OCI-LY7 (cell line): ENCODE measurements around the gene TBKBP1.

Experiments
- CTCF ChIP-seq: fragments of 200-600 bp; sonication (generic); conservative IDR thresholded peaks from 2 replicates; pipeline ENCODE4 v1.5.1; 2014; ENCODE audit warnings: mild to moderate bottlenecking, antibody characterized with exemption, low read length, moderate library complexity, mixed read lengths
- EZH2phosphoT487 ChIP-seq: fragments of 200-600 bp; sonication (generic); IDR thresholded peaks from 2 replicates; pipeline ENCODE4 v1.6.1; 2018; ENCODE audit warnings: low read depth, borderline replicate concordance, mild to moderate bottlenecking, mixed run types, antibody characterized with exemption, low read length, moderate library complexity, mixed read lengths

- no peak for TF ChIP-seq CTCF
- TF ChIP-seq EZH2phosphoT487, result no peak
Observed at GRCh38 chr17:47727704-47728036, 33.7 kb downstream of the TBKBP1 start.
